Suprapubic skin (tissue), 4 donors: ENCODE measurements around the gene TSPAN18.

Experiments
- CTCF ChIP-seq, 2 donors: fragments of 200-600 bp in 1 of 2; fragments of 450-650 bp in 1 of 2; sonication (generic) in 1 of 2; IDR thresholded peaks; one replicate each; pipeline ENCODE4 v1.5.1; 2016 to 2019; ENCODE audit warnings: antibody characterized with exemption in 2 of 2, mild to moderate bottlenecking in 1 of 2, moderate library complexity in 1 of 2
- EP300 ChIP-seq: sonication (generic); formaldehyde crosslinking; IDR thresholded peaks from one replicate; pipeline ENCODE4 v1.6.1; 2017; ENCODE audit warnings: antibody characterized with exemption
- POLR2A ChIP-seq, 2 donors: fragments of 450-650 bp; IDR thresholded peaks; one replicate each; pipeline ENCODE4 v1.6.1; 2017; ENCODE audit warnings: antibody characterized with exemption in 2 of 2, mild to moderate bottlenecking in 2 of 2, moderate library complexity in 2 of 2
- POLR2AphosphoS5 ChIP-seq, 3 donors: sonication (generic); formaldehyde crosslinking; IDR thresholded peaks; one replicate each; pipeline ENCODE4 v1.6.1; 2017; ENCODE audit warnings: antibody characterized with exemption in 3 of 3

GRCh38 chr11:44680982-44681597 is 45.7 kb upstream of the TSPAN18 start:
- TF ChIP-seq POLR2AphosphoS5 (IDR thresholded peaks at IDR 0.05) (no peak), EP300 (no peak), CTCF (IDR thresholded peaks at IDR 0.05) (no peak), POLR2A (IDR thresholded peaks at IDR 0.05) (no peak)
